NCI-H1092 treated with DMSO at 0.1 percent for 48 hours (cell line): Measurements from ENCODE around the gene CRYAA.
A peak's percentile ranks its signal among the peaks of the same experiment; 100 is the strongest.
"Not testable (repeated sequence)": the region's sequence is repeated elsewhere in the genome, so short reads cannot be mapped to it uniquely, and the experiment has no call there.

Experiments used
- DNase-seq: peaks from one replicate; lab custom pipeline; 2025; lab: John Stamatoyannopoulos, UW

Gene CRYAA

DNA sequence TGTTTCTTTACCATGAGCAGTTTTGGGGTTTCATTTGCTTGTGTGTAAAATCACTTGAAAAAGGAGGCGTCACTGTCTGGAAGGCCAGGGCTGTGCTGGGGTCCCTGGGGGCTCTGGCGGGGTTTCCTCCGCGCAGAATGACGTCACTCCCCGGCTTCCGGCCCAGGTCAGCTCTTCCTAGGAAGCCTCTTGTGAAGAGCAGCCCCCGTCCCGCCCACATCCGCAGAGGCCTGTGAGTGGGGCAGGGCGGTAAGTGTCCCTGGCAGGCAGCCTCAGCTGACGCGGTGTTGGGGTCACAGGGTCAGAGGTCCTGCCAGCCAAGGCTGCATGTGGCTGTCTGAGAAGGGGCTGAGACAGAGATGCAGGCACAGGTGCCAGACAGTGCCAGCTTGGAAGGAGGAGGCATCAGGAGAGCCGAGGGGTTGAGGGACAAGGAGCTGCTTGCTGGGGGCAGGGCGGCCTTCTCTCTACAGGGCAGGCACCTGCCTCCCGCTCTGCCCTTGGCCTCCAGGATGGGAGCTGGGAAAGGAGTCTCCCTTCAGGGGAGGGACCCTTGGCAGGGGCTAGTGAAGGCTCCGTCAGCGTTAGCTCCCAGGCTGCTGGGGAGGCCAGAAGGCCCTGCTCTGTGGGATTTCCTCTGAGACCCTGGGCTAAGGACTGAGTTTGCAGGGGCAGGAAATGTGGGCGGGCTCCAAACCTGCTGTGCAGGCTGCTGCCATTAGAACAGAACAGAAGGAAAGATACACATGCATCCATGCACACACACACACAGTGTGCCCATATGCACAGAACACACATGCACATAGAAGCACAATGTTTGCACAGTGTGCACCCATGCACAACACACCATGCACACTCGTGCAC lies 8.5 kb downstream of the CRYAA start:
- DNase-seq: not testable (repeated sequence)

DNA sequence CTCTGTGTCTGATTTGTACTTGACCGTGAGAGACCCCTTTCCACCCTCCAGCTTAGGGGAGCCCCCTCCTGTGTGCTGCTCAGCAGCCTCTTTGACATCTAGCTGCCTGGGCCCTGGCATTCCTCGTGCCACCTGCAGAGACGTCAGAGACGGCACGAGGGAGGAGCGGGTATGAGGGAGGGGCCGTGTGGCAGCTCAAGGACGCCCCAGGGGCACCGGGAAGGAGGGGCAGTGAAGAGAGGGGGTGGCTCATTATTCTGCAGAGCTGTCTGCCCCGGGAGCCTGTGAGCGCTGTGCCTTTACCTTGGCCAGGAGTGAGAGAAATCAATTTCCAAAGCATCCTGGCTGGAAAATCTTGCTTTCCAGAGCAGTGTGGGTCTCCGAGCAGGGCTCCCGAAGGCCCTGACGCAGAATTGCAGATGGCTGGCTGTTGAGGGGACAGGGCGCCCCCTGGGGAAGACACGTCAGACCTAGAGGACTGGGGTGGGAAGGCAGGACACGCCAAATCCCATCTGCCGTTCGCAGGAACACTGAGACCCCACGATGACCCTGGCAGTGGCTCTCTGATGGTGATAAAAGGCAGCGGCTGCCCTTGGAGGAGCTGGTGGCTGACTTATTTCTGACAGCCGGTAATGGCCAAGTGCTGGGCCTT lies 9.5 kb downstream of the CRYAA start:
- not testable (repeated sequence) for DNase-seq

DNA sequence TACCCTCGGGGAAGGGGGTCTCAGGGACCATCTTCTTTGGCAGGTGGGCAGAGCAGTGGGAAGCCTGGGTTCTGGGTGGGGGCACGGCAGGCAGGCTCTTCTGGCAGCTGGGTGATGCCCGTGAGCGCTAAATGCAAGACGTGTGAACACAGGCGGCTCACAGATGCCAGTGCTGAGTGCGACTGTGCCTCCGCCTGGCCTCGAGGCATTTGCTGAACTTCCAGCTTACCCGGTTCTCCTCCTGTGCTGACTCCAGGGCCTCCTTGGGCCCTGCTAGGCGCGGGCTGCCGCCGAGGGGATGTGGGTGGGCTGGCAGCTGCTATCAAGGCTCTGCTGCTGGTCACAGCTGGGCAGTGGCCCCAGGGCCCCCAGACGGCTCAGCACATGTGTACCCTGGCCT lies 12.2 kb downstream of the CRYAA start:
- DNase-seq: not testable (repeated sequence)

DNA sequence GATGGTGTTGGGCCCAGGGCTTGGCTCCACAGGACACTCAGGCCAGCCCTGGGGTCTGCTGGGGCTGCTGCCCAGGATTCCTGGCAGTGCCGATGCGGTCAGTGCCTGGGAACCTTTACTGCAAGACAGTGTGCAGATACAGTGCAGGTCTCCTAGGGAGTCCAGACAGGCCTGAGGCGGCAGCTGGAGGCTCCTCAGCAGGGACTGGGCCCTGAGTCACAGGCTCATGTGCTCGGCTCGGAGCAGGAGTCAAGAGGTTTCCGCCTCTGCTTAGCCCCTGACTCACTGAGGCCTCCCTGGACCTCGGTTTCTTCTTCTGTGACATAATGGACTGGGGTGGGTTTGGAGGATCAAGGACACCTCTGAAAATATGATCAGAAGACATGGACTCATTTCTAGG lies 18.5 kb downstream of the CRYAA start:
- DNase-seq: not testable (repeated sequence)

GRCh38 chr21:43187715-43188114 lies 18.9 kb downstream of the CRYAA start:
- DNase-seq: no peak

- DNase-seq: no peak
Observed at GRCh38 chr21:43188181-43188580, 19.4 kb downstream of the CRYAA start.

- peak; percentile 78 for DNase-seq
Observed at GRCh38 chr21:43188592-43189210, 19.9 kb downstream of the CRYAA start.

- no peak for DNase-seq
Observed at GRCh38 chr21:43189936-43190335, 21.1 kb downstream of the CRYAA start.

DNA sequence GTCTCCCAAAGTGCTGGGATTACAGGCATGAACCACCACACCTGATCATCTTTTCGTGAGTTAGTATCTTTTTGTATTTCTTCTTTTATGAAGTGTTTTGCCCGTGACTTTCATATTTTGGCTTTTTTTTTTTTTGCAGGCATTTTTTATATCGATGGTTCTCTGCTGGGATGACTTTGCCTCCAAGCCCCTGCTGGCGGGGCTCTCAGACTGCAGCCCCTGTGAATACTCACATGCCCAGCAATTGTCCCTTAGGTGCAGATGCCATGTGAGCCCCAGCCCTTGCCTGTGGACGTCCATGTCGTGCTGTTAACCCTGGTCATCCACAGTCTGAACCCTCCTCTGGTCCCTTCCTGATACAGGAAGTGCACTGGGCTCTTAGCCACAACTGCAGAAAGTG lies 21.7 kb downstream of the CRYAA start:
- DNase-seq: no peak

- DNase-seq: no peak
Observed at GRCh38 chr21:43190951-43191350, 22.1 kb downstream of the CRYAA start.

DNA sequence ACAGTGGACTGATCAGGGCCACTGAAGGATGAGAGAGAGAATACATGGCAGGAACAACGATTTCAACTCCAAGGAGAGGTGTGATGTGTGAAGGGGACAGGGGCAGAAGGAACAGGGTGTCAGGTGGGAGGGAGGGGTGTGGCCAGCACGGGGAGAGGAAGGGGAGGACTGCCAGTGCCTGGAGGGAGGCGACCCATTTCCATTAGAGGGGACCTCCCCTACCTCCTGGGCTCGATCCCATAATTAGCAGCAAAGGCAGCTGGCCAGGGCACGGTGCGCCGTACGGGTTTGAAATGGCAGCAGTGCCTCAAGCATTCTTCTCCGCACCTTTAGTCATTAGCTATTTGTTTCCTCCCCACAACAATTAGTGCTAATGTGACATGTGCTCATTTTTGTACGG lies 22.7 kb downstream of the CRYAA start:
- DNase-seq: no peak

DNA sequence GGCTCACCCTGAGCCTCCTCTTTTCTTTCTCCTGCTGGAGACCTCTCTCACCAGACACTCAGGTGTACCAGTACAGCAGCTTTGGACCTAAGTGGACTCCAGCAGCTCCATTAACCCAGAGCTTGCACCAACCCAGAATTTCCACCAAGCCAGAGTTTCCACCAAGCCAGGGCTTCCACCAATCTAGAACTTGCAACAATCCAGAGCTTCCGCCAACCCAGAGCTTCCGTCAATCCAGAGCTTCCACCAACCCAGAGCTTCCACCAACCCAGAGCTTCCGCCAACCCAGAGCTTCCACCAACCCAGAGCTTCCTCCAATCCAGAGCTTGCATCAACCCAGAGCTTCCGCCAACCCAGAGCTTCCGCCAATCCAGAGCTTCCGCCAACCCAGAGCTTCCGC lies 23.2 kb downstream of the CRYAA start:
- no peak for DNase-seq

DNA sequence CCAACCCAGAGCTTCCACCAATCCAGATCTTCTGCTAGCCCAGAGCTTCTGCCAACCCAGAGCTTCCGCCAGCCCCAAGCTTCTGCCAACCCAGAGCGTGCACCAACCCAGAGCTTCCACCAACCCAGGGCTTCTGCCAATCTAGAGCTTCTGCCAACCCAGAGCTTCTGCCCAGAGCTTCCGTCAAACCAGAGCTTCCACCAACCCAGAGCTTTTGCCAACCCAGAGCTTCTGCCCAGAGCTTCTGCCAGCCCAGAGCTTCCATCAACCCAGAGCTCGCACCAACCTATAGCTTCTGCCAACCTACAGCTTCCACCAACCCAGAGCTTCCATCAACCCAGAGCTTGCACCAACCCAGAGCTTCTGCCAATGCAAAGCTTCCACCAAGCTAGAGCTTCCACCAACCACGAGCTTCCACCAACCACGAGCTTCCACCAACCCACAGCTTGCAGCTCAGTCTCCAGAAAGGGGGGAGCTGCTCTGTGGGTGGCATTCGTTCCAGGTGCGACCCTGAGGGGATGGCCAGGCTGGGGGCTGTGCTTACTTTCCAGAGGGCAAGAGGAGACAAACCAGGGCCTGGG lies 23.8 kb downstream of the CRYAA start:
- no peak for DNase-seq

DNA sequence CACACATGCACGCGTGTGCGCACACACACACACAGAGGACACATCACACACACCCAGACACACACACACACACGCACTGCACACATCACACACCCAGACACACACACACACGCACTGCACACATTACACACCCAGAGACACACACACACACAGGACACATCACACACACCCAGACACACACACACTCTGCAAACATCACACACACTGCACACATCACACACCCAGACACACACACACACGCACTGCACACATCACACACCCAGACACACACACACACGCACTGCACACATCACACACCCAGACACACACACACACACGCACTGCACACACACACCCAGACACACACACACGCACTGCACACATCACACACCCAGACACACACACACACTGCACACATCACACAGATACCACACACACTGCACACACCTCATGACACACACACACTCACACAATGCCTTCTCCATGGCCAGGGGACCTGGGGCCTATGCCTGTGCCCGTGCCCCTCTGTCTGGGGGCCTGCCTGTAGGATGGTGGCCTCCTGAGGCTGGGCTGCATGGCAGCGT lies 24.4 kb downstream of the CRYAA start:
- no peak for DNase-seq

DNA sequence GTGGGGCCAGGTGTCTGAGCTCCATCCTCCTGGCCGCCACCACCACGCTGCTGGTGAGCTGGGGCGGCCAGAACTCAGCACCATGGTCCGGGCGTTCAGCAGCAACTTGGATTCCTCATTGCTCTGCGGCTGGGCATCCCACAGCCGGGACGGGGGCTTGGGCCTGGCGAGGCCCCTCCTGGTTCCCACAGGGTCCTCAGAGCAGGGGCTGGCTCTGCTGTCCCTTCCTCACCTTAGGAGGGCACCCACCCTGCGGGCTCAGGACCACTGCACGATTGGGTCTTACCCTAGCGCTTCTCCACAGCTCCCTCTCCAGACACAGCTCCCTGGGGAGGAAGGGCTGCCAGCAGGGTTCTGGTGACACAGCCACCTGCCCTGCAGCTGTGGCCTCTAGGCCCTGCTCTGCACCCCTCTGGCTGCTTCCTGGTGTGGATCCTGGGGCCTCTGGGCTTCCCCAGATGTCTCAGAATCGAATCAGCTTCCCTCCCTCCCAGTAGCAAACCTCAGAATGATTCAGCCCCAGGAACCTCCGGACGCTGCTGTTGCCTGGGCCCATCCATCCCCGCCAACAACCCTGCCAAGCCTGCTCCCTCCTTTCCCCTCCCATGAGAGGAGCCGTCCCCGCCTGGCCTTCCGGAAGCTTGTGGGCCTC lies 25.0 kb downstream of the CRYAA start:
- peak; percentile 29 for DNase-seq

DNA sequence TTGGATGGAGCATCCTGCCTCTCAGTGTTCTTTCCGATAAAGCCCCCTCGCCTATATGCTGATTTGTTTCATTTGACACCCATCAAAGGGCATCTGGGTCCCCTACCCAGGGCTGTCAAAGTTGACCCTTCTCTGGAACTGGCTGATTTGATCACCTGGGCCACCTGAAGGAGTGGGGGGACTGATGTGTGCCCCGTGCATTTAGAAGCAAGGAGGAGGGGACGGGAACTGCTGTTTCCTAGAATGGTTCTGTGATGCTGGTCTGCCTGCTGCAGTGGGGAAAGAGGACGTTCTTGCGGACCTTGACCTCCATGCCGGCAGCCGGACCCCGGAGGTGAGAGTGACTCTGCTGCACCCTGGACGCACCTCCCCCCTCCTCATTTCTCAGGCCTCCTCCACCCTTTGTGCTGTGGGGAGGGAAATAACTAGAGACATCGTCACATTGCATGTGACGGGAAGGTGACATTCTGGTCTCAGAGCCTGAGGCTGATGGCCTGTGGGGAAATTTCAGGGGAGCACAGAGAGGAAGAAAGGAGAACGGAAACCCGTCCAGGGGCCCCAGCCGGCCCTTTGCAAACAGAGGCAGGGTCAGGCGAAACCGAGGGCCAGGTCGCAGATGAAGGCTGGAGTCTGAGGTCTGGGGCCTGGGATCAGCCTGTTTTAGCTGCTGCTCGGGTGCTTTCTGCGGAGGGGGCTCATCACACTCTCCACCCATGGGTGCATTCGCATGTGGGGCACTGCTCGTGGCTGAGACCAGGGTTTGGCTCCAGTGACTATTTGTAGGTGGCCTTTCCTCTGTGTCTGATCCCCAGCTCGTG lies 25.7 kb downstream of the CRYAA start:
- no peak for DNase-seq

DNA sequence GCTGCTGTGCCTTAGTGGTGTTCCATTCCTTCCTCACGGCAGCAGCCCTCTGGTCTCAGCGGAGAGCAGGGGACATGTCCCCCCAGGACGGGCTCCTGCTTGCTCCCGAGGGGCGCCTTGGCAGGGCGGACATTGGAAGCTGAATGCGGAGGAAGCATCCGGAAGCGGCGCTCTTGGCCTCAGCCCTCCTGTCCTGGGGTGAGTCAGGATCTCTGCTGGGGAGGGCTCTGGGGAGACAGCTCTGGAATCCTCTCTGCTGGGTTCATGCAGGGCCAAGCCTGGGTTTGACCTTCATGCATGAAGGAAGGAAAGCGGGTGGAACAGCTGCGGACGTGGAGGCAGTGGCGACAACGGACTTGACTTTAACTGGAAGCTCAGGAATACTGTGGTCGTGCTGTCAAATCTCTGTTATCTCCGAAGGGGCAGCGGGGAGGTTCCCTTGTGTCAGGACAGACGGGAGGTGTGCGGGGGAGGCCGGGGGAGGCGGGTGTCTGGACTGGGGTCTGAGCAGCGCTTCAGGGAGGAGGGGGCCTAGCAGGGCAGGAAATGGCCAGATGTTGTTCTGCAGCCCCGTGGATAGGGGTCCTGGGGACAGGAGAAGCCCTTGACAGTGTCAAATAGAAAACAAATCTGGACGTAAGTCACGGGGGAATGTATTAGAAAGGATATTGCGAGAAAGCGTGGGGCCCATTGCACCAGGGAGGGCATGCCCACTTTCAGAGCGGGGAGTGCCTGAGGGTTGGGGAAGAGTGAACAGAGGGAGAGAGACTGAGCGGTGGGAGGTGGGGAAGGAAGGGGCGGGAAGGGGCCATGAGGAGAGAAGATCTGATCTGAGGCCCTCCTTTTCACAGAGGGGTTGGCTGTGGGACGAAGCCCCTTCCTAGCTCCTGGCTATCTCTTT lies 26.6 kb downstream of the CRYAA start:
- DNase-seq: no peak

DNA sequence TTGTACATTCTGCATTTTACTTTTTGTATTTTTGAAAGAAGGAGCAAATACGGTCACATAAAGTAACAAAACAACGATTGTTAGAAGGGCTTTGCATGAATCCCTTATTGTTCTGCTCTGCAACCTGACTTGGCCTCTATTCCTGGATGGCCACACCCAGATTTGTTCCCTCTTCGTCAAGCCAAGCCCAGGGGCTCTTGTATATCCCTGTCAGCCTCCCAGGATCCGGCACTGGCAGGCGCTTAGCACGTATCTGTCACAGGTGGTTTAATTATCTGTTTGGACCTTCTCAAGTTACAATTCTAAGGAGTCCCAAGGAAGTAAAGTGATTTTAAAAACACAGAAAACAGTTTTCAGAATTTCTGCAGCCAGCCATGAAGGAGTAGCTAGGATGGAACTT lies 28.0 kb downstream of the CRYAA start:
- DNase-seq: no peak

DNA sequence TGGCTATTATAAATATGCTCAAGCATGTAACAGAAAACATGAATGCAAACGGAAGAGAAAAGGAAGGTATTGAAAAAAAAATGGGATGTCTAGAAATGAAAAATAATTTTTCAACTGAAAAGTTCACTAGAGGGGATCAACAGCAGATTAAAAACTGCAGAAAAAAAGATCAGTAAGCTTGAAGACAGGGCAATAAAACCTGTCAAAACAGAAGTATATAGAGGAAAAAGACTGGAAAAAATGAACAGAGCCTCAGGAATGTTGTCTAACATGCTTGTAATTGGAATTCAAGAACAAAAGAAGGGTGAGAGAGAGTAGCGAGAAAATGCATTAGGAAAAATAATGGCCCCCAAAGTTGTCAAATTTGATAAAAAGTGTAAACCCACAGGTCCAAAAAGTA lies 29.6 kb downstream of the CRYAA start:
- no peak for DNase-seq

DNA sequence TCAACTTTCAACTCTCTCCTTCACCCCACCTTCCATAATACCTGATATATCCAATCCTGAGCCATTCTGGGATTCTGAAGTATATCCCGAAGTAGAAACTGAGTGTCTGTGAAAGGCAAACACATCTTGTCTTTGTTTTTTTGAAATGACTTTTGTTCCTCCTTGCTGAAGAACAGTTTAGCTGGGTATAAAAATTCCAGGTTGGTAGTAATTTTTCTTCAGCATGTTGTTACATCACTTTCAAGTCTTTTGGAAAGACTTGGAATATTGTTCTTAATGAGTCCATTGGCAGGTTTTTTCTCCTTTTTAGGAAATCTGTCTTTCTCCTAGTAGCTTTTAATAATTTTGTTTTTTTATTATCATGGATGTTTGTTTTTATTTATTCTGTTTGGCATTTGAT lies 32.7 kb downstream of the CRYAA start:
- DNase-seq: no peak
